DOHH2 (cell line): ENCODE results near the gene TM4SF1.

ENCODE experiments used
- H3F3A ChIP-seq: fragments of 200-600 bp; sonication (generic), shearing (Covaris generic); 2 replicates; pipeline ENCODE4 v1.6.0; 2016; ENCODE audit warnings: antibody characterized with exemption, mild to moderate bottlenecking; ENCODE audit not compliant: control insufficient read depth, insufficient read depth
- H3K27ac ChIP-seq: fragments of 200-600 bp; sonication (generic); 2 replicates; pipeline ENCODE4 v1.5.1; 2014; ENCODE audit warnings: low read depth, mild to moderate bottlenecking, low read length, moderate library complexity
- H3K27me3 ChIP-seq: fragments of 200-600 bp; sonication (generic); 2 replicates; pipeline ENCODE4 v1.6.1; 2014; ENCODE audit warnings: mild to moderate bottlenecking, low read length, mixed read lengths; ENCODE audit not compliant: control insufficient read depth
- H3K36me3 ChIP-seq: fragments of 200-600 bp; sonication (generic); 2 replicates; pipeline ENCODE4 v1.6.1; 2014; ENCODE audit warnings: mild to moderate bottlenecking, low read length, moderate library complexity, mixed read lengths; ENCODE audit not compliant: control insufficient read depth
- H3K4me1 ChIP-seq: fragments of 200-600 bp; sonication (generic); 2 replicates; pipeline ENCODE4 v1.6.1; 2014; ENCODE audit warnings: mild to moderate bottlenecking, low read length, mixed read lengths; ENCODE audit not compliant: control insufficient read depth
- H3K4me2 ChIP-seq: fragments of 200-600 bp; sonication (generic); 2 replicates; pipeline ENCODE4 v1.6.0; 2014; ENCODE audit warnings: mild to moderate bottlenecking, low read length, moderate library complexity
- H3K4me3 ChIP-seq: fragments of 200-600 bp; sonication (generic); 2 replicates; pipeline ENCODE4 v1.5.1; 2014; ENCODE audit warnings: mild to moderate bottlenecking, low read length, mixed read lengths
- H3K79me2 ChIP-seq: fragments of 200-600 bp; sonication (generic); 2 replicates; pipeline ENCODE4 v1.6.1; 2014; ENCODE audit warnings: mild to moderate bottlenecking, low read length, mixed read lengths; ENCODE audit not compliant: control insufficient read depth
- H3K9me2 ChIP-seq: fragments of 200-600 bp; sonication (generic); replicated peaks from 2 replicates; pipeline ENCODE4 v1.6.1; 2014; ENCODE audit warnings: mild to moderate bottlenecking, low read length, mixed read lengths; ENCODE audit not compliant: control insufficient read depth
- H3K9me3 ChIP-seq: fragments of 200-600 bp; sonication (generic); 2 replicates; pipeline ENCODE4 v1.6.1; 2014; ENCODE audit warnings: antibody characterized with exemption, low read length, mixed read lengths; ENCODE audit not compliant: control insufficient read depth, insufficient read depth
- H4K20me1 ChIP-seq: fragments of 200-600 bp; sonication (generic); 2 replicates; pipeline ENCODE4 v1.6.0; 2014; ENCODE audit warnings: low read depth, mild to moderate bottlenecking, antibody characterized with exemption, low read length, moderate library complexity; ENCODE audit not compliant: control insufficient read depth, insufficient read depth
- EZH2phosphoT487 ChIP-seq: fragments of 200-600 bp; sonication (generic); IDR thresholded peaks from 2 replicates; pipeline ENCODE4 v1.6.1; 2017; ENCODE audit warnings: borderline replicate concordance, mild to moderate bottlenecking, antibody characterized with exemption, low read length, moderate library complexity, mixed read lengths
- TF ChIP-seq, protein P1 (sequence below): fragments of 200-600 bp; sonication (generic); IDR thresholded peaks from one replicate; pipeline ENCODE4 v1.5.1; 2014; ENCODE audit warnings: antibody characterized with exemption, mild to moderate bottlenecking, low read depth, low read length; ENCODE audit not compliant: poor library complexity, severe bottlenecking

Gene TM4SF1

DNA sequence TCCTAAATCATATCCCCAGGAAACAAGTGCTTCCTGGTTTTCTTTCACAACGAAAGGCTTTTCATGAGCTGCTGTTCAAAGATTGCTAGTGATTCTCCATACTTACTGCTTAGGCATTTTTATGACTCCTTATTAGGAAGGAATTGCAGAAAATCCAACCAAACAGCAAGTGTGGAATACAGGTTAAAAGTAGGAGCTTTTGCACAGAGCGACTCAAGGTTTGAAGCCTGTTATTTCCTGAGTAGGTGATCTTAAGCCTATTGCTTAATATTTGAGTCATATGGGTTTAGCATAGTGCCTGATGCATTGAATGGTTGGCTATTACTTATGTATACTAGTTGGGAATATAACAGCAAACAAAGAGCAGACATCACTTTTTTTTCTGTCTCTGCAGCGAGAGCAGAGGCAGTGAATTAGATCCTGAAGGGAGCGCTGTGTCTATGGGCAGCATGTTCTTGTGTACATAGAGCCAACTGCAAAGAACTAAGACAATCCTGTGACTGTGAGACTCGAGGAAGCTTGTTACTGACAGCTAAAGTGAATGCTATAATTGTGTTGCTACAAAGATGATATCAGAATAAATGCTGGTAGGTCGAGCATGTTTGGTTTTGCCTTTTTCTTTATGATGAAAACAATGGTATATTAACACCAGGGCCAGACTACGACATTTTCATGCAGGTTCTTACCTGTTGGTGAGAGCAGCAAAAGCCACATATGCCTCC lies 6.3 kb downstream of the TM4SF1 start:
- Histone ChIP-seq H4K20me1 (no peaks in the 10 kb centered on the region), H3K9me3 (no peaks in the 10 kb centered on the region), H3K9me2 (no peaks in the 10 kb centered on the region), H3K4me3 (no peak overlapping the region), H3F3A (no peaks in the 10 kb centered on the region), H3K36me3 (no peaks in the 10 kb centered on the region), H3K27me3 (peaks cover 14% of the 10 kb centered on the region), H3K79me2 (no peaks in the 10 kb centered on the region), H3K27ac (no peak overlapping the region), H3K4me2 (no peak overlapping the region), H3K4me1 (no peaks in the 10 kb centered on the region)
- TF ChIP-seq, protein P1, sequence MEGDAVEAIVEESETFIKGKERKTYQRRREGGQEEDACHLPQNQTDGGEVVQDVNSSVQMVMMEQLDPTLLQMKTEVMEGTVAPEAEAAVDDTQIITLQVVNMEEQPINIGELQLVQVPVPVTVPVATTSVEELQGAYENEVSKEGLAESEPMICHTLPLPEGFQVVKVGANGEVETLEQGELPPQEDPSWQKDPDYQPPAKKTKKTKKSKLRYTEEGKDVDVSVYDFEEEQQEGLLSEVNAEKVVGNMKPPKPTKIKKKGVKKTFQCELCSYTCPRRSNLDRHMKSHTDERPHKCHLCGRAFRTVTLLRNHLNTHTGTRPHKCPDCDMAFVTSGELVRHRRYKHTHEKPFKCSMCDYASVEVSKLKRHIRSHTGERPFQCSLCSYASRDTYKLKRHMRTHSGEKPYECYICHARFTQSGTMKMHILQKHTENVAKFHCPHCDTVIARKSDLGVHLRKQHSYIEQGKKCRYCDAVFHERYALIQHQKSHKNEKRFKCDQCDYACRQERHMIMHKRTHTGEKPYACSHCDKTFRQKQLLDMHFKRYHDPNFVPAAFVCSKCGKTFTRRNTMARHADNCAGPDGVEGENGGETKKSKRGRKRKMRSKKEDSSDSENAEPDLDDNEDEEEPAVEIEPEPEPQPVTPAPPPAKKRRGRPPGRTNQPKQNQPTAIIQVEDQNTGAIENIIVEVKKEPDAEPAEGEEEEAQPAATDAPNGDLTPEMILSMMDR: no peak
- TF ChIP-seq EZH2phosphoT487: no peak

DNA sequence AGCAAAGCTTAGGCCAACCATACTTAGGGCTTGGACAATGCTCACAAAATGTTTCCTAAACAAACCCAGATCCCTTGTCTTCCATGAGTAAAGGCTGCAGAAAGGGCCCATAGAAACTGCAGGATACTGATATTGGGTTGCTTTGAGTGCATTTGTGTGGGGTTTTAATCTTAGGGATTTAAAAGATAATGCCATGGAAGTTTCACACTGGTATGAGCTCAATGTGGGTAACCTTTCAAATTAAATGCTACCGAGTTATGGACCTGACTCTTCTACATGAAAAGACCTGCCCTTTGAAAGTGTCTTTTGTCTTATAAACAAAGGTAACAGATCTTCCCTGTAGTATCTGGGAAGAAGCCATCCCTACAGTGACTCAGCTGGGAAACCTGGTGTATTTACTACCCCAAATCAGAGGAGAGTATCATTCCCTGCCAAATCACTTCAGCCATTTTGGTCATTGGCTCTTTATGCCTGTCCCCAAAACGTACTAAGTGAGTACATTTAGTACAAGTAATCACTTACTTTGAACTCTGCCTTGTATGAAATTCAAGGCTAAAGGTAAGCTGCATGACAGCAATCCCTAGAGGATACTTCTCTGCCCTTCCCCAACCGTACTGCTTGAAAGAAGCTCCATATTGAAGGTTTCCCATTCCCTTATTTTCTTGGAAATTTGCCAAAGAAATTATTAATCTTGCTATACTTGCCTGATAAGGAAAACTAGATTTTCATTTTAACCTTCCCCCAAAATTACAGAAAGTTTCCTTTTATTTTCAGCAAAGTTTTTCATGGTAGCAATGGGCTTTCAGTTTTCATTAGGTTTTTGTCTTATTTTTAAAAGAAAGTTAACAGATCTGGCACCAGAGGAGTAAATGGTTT lies 7.2 kb downstream of the TM4SF1 start:
- Histone ChIP-seq H3K9me2 (no peaks in the 10 kb centered on the region), H3K27me3 (peaks cover 14% of the 10 kb centered on the region), H4K20me1 (no peaks in the 10 kb centered on the region), H3F3A (no peaks in the 10 kb centered on the region), H3K79me2 (no peaks in the 10 kb centered on the region), H3K9me3 (no peaks in the 10 kb centered on the region), H3K4me2 (no peak overlapping the region), H3K4me3 (no peak overlapping the region), H3K36me3 (no peaks in the 10 kb centered on the region), H3K4me1 (no peaks in the 10 kb centered on the region), H3K27ac (no peak overlapping the region)
- TF ChIP-seq, protein P1: no peak
- no peak for TF ChIP-seq EZH2phosphoT487

DNA sequence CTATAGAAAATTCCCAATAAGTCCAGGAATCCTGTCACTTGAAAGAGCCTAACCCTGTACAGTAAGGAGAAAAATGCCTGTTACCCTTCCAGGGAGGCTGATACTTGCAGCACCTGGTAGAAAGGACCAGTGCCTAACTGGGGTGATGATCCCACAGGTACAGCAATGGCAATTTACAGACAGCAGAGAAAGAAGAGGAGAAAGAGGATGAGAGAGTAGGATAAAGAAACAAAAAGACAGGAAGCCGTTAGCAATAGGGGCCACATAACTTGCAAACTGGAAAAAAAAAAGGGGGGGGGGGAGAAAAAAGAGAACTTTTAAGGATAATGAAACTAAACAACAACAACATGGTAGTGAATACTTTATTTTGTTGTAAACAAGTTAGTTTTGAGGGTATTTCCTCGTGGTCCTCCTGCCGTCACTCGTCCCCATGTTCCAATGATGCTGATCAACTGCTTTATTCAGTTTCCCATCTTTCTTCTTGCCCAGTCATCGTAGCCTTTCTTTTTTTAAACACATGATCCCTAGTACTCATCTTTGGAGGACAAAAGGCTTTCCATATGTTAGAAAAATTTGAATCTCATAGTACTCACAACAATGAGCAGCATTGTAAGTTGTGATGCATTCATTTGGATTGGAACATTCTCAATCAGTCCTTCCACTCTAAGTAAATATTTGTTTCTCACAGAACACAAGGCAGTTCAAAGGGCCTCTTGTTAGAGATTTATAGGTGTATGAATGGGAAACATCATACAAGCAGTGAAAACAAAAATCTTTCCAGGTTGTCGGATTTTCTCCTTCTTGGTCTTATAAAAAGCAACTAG lies 8.6 kb downstream of the TM4SF1 start:
- no peaks in the 10 kb centered on the region for H3K9me2 ChIP-seq
- peaks cover 14% of the 10 kb centered on the region; the same call in 1 of the 2 replicates for H3K27me3 ChIP-seq
- no peak overlapping the region for H3K27ac ChIP-seq
- no peak overlapping the region for H3K4me2 ChIP-seq
- no peaks in the 10 kb centered on the region for H3K36me3 ChIP-seq
- no peaks in the 10 kb centered on the region for H3K4me1 ChIP-seq
- no peak for TF ChIP-seq EZH2phosphoT487
- TF ChIP-seq, protein P1: no peak
- no peaks in the 10 kb centered on the region for H3F3A ChIP-seq
- no peaks in the 10 kb centered on the region for H3K79me2 ChIP-seq
- no peaks in the 10 kb centered on the region for H3K9me3 ChIP-seq
- H3K4me3 ChIP-seq: no peak overlapping the region
- no peaks in the 10 kb centered on the region for H4K20me1 ChIP-seq
